NCI-H2029 (cell line): ENCODE results near the gene ACSF3.
"Not testable (repeated sequence)": the region's sequence is repeated elsewhere in the genome, so short reads cannot be mapped to it uniquely, and the experiment has no call there.

Experiments
- DNase-seq: peaks from one replicate; lab custom pipeline; 2025; lab: John Stamatoyannopoulos, UW

Gene ACSF3

DNA sequence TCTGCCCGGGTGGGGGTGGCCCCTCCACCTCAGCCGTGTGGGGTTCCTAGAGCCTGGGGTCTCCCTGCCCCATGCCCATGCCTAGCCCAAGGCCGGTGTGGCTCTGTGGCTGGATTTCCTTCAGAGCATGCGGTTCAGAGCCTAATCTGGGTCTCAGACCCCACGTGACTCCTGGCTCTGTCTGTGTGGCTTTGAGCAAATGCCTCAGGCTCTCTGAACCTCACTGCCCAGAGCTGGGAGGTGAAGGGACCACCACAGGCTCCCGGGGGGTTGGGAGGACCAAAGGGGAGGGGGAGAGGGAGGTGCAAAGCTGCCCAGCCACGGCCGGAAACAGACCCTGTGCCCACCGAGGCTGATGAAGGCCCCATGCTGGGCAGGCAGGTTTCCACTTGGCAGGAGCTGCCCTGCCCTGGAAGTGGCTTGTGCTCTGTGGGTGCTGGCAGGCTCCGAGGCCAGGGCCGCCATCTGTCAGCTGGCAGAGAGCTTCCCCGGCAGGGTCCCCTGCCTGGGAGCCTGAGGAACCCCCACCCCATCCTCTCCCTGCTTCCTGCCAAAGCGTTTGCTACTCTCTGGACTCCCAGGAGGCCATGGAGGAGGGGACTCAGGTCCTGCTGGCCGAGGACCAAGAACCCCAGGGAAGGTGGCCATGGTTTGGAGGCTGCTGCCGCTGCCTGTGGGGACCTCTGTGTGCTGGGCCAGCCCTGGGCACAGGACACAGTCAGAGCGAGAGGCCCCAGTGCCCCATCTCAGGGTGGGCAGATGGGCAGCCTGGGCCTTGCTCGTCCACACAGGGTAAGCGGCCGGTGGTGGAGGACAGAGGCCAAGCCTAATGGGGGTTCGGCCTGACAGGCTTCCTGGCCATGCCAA lies 81.9 kb downstream of the ACSF3 start:
- no peak for DNase-seq

DNA sequence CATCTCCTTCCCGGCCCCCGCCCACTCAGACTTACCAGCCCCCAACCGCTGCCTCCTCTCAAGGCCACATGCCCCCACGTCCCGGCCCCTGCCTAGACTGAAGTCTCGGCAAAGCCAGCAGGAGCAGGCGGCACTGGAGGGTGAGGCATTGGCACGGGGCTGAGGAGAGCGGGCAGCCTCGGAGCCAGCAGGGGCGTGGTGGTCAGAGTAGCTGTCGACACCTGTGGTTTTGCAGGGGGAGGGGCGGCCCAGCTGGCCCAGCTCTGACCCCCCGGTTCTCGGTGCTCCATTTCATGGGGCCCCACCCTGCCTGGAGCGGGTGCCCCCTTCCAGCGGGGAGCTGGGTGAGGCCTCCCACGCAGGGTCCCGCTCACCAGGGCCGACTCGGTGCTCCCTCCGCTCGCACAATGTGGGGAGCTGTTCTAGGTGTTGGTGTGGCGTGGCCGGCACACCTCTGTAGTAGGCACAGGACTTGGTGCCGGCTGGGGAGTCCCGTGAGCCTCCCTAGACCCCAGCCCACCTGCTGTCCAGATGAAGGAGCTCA lies 82.6 kb downstream of the ACSF3 start:
- no peak for DNase-seq

- no peak for DNase-seq
These were observed 83.1 kb downstream of the ACSF3 start for GRCh38 chr16:89176717-89177116.

- DNase-seq = no peak
These were observed 83.8 kb downstream of the ACSF3 start for GRCh38 chr16:89177501-89177900.

- no peak for DNase-seq
These were observed 84.9 kb downstream of the ACSF3 start for GRCh38 chr16:89178453-89179147.

DNA sequence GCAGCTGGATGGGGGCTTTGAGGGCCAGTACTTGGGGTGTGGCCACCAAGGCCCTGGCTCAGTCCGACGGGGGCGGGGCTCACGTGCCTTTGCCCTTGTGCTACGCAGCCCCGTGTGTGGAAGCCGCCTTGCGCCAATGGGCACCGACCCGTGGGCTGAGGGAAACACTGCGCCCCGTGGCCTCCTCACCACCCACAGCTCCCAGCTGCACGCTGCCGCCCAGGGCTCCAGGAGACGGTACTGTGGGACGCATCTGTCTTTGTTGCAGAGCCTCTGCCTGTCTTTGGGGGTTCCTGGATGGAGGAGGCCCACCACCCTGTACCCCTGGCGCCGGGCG lies 85.5 kb downstream of the ACSF3 start:
- DNase-seq = no peak

GRCh38 chr16:89179656-89180315 lies 86.1 kb downstream of the ACSF3 start:
- DNase-seq = no peak

DNA sequence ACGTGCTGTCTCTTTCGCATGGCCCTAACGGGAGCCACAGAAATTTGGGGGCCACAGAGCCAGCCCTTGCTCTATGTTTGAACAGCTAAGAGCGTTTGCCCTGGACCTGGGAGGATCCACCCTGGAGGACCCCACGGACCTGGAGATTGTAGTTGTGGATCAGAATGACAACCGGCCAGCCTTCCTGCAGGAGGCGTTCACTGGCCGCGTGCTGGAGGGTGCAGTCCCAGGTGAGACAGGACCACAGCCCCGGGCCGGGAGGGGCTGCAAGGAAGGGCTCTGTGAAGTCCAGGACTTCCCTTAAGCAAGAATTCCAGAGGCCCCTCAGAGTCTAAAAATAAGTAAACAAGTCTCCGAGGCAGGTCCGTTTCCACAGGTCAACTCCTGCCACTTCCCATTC lies 89.8 kb downstream of the ACSF3 start:
- no peak for DNase-seq

DNA sequence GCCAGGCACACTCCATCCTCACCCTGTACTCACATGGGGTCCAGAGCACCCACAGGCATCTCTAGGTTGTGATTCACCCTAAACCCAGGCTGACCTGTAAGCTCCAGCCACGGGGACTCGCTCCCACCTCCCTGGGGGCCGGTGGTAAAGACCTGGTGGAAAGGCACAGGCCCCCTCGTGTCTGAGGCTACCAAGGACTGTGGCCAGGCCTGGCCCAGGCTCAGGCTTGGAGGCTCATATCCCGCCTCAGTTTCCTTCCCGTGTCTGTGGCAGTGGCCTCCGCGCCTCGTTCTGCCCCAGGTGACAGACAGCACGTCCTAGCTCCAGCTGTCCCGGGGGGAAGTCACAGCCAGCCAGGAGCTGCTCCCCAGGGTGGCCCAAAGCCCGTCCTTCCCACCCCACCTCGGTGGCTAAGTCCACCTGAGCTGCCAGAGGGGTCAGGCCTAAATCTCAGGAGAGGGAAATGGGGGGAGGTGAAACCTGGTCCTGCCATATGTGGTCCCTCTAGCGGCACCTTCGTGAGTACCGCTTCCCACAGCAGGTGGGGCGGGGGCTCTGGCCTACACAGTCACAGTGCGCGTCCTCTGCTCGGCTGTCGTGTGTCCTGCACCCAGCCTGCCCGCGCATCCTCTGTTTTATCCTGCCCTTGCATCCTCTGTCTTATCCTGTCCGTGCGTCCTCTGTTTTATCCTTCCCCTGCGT lies 90.5 kb downstream of the ACSF3 start:
- no peak for DNase-seq

- no peak for DNase-seq
These were observed 91.0 kb downstream of the ACSF3 start for GRCh38 chr16:89184677-89184932.

DNA sequence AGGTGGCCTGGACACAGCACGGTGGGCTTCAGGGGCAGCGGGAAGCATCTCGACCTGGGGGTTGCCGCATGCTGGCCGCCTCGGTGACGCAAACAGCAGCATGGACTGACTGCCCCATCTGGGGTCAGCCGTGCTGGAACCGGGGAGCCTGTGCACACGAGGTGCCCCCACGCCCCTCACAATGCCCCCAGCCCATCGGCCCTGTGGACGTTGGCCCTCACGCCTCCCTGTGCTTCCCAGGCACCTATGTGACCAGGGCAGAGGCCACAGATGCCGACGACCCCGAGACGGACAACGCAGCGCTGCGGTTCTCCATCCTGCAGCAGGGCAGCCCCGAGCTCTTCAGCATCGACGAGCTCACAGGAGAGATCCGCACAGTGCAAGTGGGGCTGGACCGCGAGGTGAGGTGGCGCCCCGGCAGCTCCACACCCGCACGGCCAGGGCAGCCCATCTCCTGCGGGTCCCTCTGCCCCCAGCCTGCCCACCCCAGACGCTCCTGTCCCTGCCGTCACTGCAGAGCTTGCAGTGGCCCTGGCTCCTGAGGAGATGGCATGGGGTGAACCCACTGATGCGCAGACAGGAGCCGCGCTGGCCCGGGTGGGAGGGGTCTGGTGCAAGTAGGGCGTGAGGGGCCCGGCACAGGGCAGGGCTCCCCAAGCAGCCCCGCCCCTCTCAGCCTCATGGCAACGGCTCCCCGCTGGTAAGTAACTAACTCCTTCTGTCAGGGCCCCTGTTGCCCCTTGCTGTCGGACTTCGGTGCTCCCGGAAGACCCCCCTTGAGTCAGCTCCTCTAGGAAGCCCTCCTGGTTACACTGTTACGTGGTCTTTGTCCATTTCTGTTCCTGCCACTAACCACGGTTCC lies 91.5 kb downstream of the ACSF3 start:
- DNase-seq = no peak

DNA sequence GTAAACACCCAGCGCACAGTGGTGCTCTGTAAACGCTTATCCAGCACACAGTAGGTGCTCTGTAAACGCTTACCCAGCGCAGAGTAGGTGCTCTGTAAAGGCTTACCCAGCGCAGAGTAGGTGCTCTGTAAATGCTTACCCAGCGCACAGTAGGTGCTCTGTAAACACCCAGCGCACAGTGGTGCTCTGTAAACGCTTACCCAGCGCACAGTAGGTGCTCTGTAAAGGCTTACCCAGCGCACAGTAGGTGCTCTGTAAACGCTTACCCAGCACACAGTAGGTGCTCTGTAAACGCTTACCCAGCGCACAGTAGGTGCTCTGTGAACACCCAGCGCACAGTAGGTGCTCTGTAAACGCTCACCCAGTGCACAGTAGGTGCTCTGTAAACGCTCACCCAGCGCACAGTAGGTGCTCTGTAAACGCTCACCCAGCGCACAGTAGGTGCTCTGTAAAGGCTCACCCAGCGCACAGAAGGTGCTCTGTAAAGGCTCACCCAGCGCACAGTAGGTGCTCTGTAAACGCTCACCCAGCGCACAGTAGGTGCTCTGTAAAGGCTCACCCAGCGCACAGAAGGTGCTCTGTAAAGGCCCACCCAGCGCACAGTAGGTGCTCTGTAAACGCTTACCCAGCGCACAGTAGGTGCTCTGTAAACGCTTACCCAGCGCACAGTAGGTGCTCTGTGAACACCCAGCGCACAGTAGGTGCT lies 92.4 kb downstream of the ACSF3 start:
- DNase-seq = not testable (repeated sequence)

DNA sequence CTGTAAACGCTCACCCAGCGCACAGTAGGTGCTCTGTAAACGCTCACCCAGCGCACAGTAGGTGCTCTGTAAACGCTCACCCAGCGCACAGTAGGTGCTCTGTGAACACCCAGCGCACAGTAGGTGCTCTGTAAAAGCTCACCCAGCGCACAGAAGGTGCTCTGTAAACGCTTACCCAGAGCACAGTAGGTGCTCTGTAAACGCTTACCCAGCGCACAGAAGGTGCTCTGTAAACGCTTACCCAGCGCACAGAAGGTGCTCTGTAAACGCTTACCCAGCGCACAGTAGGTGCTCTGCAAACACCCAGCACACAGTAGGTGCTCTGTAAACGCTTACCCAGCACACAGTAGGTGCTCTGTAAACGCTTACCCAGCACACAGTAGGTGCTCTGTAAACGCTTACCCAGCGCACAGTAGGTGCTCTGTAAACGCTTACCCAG lies 93.0 kb downstream of the ACSF3 start:
- not testable (repeated sequence) for DNase-seq

- DNase-seq = no peak
These were observed 93.5 kb downstream of the ACSF3 start for GRCh38 chr16:89187032-89187769.

DNA sequence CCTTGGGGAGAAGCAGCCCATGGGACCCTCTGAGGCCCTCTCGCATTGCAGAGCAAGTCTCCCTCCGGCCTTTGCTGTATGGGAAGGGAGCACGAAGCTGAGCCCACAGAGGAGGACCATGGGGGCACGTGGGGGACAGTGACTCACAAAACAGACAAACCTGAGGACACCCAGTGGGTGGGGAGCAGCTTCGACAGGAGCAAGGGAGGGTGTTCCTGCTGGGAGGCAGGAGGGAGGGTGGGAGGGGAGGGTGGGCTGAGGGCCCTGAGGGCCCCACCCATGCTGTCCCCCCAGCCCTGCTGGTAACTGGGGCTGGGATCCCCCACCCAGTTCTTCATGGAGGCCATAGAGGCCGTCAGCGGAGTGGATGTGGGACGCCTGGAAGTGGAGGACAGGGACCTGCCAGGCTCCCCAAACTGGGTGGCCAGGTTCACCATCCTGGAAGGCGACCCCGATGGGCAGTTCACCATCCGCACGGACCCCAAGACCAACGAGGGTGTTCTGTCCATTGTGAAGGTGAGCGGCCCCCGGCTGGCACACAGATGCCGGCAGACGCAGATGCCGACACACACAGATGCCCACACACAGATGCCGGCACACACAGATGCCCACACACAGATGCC lies 94.2 kb downstream of the ACSF3 start:
- no peak for DNase-seq

DNA sequence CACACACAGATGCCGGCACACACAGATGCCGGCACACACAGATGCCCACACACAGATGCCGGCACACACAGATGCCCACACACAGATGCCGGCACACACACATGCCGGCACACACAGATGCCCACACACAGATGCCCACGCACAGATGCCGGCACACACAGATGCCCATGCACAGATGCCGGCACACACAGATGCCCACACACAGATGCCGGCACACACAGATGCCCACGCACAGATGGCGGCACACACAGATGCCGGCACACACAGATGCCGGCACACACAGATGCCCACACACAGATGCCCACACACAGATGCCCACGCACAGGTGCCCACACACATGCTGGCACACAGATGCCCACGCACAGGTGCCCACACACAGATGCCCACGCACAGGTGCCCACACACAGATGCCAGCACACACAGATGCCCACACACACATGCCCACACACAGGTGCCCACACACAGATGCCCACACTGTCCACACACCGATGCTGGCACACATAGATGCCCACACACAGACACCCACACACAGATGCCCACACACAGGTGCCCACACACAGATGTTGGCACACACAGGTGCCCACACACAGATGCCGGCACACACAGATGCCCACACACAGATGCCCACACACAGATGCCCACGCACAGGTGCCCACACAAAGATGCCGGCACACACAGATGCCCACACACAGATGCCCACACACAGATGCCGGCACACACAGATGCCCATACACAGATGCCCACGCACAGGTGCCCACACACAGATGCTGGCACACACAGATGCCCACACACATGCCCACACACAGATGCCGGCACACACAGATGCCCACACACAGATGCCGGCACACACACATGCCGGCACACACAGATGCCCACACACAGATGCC lies 95.1 kb downstream of the ACSF3 start:
- DNase-seq = not testable (repeated sequence)

- no peak for DNase-seq
These were observed 95.8 kb downstream of the ACSF3 start for GRCh38 chr16:89189358-89190025.
